Kidney (tissue), 14 donors: ENCODE data around the gene GALNT18. TPM values are rescaled to one million over a fixed set of nuclear protein-coding genes. Genes with fewer than 3 reads are reported as not detected.
"Not testable (repeated sequence)": the region's sequence is repeated elsewhere in the genome, so short reads cannot be mapped to it uniquely, and the experiment has no call there.

Experiments used
- DNase-seq, 5 donors: peaks; one replicate each; pipeline ENCODE4 v3.0.0-alpha.2; 2013 to 2020
- FAIRE-seq: peaks from 2 replicates; lab custom pipeline; 2012; peaks lifted over from hg19 to GRCh38; lab: Jason Lieb, UNC
- H3K27ac ChIP-seq, 2 donors: one replicate each; pipeline ENCODE4 v1.7.0; 2013; ENCODE audit warnings: low read depth in 2 of 2, low read length in 2 of 2, inconsistent platforms in 1 of 2
- H3K27me3 ChIP-seq: one replicate; pipeline ENCODE4 v1.7.1; 2013; ENCODE audit warnings: low read length, inconsistent platforms; ENCODE audit not compliant: control insufficient read depth, insufficient read depth
- H3K36me3 ChIP-seq, 3 donors: one replicate each; pipeline versions ENCODE4 v1.7.0 to v1.7.1; 2013; ENCODE audit warnings: low read length in 3 of 3, control low read depth in 1 of 3, inconsistent platforms in 1 of 3; ENCODE audit not compliant: insufficient read depth in 3 of 3, control insufficient read depth in 2 of 3
- H3K4me1 ChIP-seq, 3 donors: one replicate each; pipeline versions ENCODE4 v1.7.0 to v1.7.1; 2013; ENCODE audit warnings: low read length in 3 of 3, inconsistent platforms in 1 of 3, low read depth in 1 of 3; ENCODE audit not compliant: control insufficient read depth in 2 of 3, insufficient read depth in 2 of 3
- H3K4me3 ChIP-seq, 3 donors: one replicate each; pipeline versions ENCODE4 v1.7.0 to v1.8.1; 2013; ENCODE audit warnings: low read length in 3 of 3, control low read depth in 1 of 3, inconsistent platforms in 1 of 3
- H3K9ac ChIP-seq, 3 donors: one replicate each; pipeline versions ENCODE4 v1.7.0 to v1.7.1; 2013; ENCODE audit warnings: low read length in 3 of 3, control low read depth in 1 of 3, inconsistent platforms in 1 of 3
- H3K9me3 ChIP-seq, 3 donors: one replicate each; pipeline versions ENCODE4 v1.7.0 to v1.7.1; 2013; ENCODE audit warnings: low read length in 3 of 3, control low read depth in 1 of 3, inconsistent platforms in 1 of 3; ENCODE audit not compliant: control insufficient read depth in 2 of 3, insufficient read depth in 1 of 3
- CTCF ChIP-seq: IDR thresholded peaks from 3 replicates; pipeline ENCODE4 v1.5.1; 2012; ENCODE audit warnings: mild to moderate bottlenecking, moderate library complexity, borderline replicate concordance; ENCODE audit not compliant: insufficient read depth; ENCODE audit errors: extremely low read depth
- intact Hi-C: fragments of 100-400 bp; cut with DNase I; formaldehyde crosslinking; loops from one replicate; pipeline ENCODE4 v1.11.1; 2022
- polyA plus RNA-seq: library from polyadenylated mRNA; stranded (reverse); fragments of 350-450 nt; fragmentation: Illumina TruSeq; extraction: RNeasy Lipid Tissue Mini Kit (QIAGEN cat#74804); gene quantifications from one replicate; pipeline ENCODE4 v1.2.3, GENCODE V29; 2014; ENCODE audit warnings: low read depth, low replicate concordance; ENCODE audit not compliant: insufficient read depth
- total RNA-seq: library from RNA; stranded (reverse); fragmentation: NEBNext Ultra II Directional; extraction: Animal tissue kit (Norgen Biotek cat#: 25700); gene quantifications from one replicate; pipeline ENCODE4 v1.2.1, GENCODE V29; 2021
- donor health status: control.
- donor health status: control.
- donor health status: control.
- donor health status: control.
- donor health status: control.
- donor health status: DM: yes; HTN: yes; CAD: no.
- donor health status: Normal renal cell carcinoma (clear cell type).

GALNT18 gene
- total and polyA plus RNA-seq, 2 donors from 2014 or later, result 27.2 to 42.1 TPM

- Histone ChIP-seq H3K9ac (no peak overlapping the region), H3K27me3 (no peaks in the 10 kb centered on the region), H3K9me3 (no peaks in the 10 kb centered on the region), H3K4me3 (peak overlapping the region in 2 of 3 donors; percentile 13 to 53), H3K36me3 (no peaks in the 10 kb centered on the region), H3K4me1 (peaks cover 0 to 24% (median 6%) of the 10 kb centered on the region in 3 donors), H3K27ac (no peak overlapping the region)
- no peak for TF ChIP-seq CTCF
- FAIRE-seq, result peak; percentile 27
- DNase-seq, result no peak
- intact Hi-C loops, result no loop called here
These were observed 170.3 kb downstream of the GALNT18 start for GRCh38 chr11:11451501-11452005.

- Histone ChIP-seq H3K36me3 (no peaks in the 10 kb centered on the region), H3K27ac (no peak overlapping the region), H3K9me3 (no peaks in the 10 kb centered on the region), H3K27me3 (no peaks in the 10 kb centered on the region), H3K4me3 (peak overlapping the region in 2 of 3 donors; percentile 12 to 53), H3K9ac (no peak overlapping the region), H3K4me1 (peaks cover 0 to 24% (median 6%) of the 10 kb centered on the region in 3 donors)
- DNase-seq (no peak), FAIRE-seq (no peak)
- no peak for TF ChIP-seq CTCF
- intact Hi-C loops, result no loop called here
These were observed 171.0 kb downstream of the GALNT18 start for GRCh38 chr11:11450744-11451362.

- TF ChIP-seq CTCF, result no peak
These were observed 172.5 kb downstream of the GALNT18 start for GRCh38 chr11:11449327-11449726.

GRCh38 chr11:11448626-11449025 is 173.2 kb downstream of the GALNT18 start:
- no peak overlapping the region for H3K9ac ChIP-seq
- no peaks in the 10 kb centered on the region for H3K9me3 ChIP-seq
- no peaks in the 10 kb centered on the region for H3K27me3 ChIP-seq
- no peak overlapping the region for H3K27ac ChIP-seq
- peaks cover 0 to 26% (median 11%) of the 10 kb centered on the region in 3 donors for H3K4me1 ChIP-seq
- no peak overlapping the region for H3K4me3 ChIP-seq
- FAIRE-seq (no peak), DNase-seq (no peak)
- intact Hi-C loops, result no loop called here
- H3K36me3 ChIP-seq, result no peaks in the 10 kb centered on the region
- no peak for TF ChIP-seq CTCF

More at GRCh38 chr11:11449327-11449726, 172.5 kb downstream of the GALNT18 start:
- no peaks in the 10 kb centered on the region for H3K36me3 ChIP-seq
- no peak overlapping the region for H3K9ac ChIP-seq
- H3K27ac ChIP-seq, result peak overlapping the region in 1 of 2 donors; percentile 36
- H3K4me1 ChIP-seq, result peaks cover 0 to 28% (median 11%) of the 10 kb centered on the region in 3 donors
- H3K4me3 ChIP-seq, result peak overlapping the region in 1 of 3 donors; percentile 53
- H3K27me3 ChIP-seq, result no peaks in the 10 kb centered on the region
- no peaks in the 10 kb centered on the region for H3K9me3 ChIP-seq
- DNase-seq (no peak), FAIRE-seq (no peak)
- intact Hi-C loops, result no loop called here

- H3K9me3 ChIP-seq, H3K4me3 ChIP-seq, H3K36me3 ChIP-seq, FAIRE-seq, H3K27me3 ChIP-seq, H3K27ac ChIP-seq, intact Hi-C loops, H3K9ac ChIP-seq, DNase-seq: not testable (repeated sequence)
- H3K4me1 ChIP-seq, result peaks cover 0 to 22% (median 13%) of the 10 kb centered on the region in 3 donors
These were observed 174.2 kb downstream of the GALNT18 start for GRCh38 chr11:11447601-11448000.
